K562 (cell line): ENCODE measurements around the gene CERS5. TPM values are rescaled to one million over a fixed set of nuclear protein-coding genes. Genes with fewer than 3 reads are reported as not detected.

Source experiments
- ATAC-seq: fragments of 200-7000 bp; cut with Tn5 transposase; 3 replicates; pipeline ENCODE4 v1.9.1; 2020; ENCODE audit warnings: moderate library complexity
- BruUV-seq: library from RNA; stranded (reverse); fragments of 400-500 nt; replicated peaks from 2 replicates; lab custom pipeline; 2021; lab: Mats Ljungman, UMichigan
- CTCF ChIA-PET: fragments of 300-600 bp; formaldehyde crosslinking; extraction: SDS; loops from one replicate; lab custom pipeline; 2021; ENCODE audit warnings: low intra/inter-chr PET ratio; lab: Yijun Ruan, JAX
- POLR2A ChIA-PET: fragments of 300-600, 350-650 bp; sonication (Branson Sonifier 250); formaldehyde crosslinking; extraction: SDS; loops from one replicate; lab custom pipeline; 2021; ENCODE audit warnings: antibody characterized with exemption, inconsistent platforms; lab: Yijun Ruan, JAX
- DNase-seq, 4 experiments: peaks; one replicate each; pipeline versions ENCODE4 v3.0.0 to v3.0.0-alpha.2; 2011 to 2018; ENCODE audit warnings: low spot score in 3 of 4, mixed read lengths in 3 of 4; ENCODE audit errors: extremely low read depth in 1 of 4
- FAIRE-seq: peaks from 2 replicates; lab custom pipeline; 2011; peaks lifted over from hg19 to GRCh38; lab: Jason Lieb, UNC
- H2AFZ ChIP-seq: 2 replicates; pipeline ENCODE4 v1.6.0; 2011; ENCODE audit warnings: low read depth, low read length, control low read depth, inconsistent platforms
- H3K27ac ChIP-seq: fragments of 200-600 bp; 3 replicates; pipeline ENCODE4 v1.8.0; 2011; ENCODE audit warnings: low read depth, mild to moderate bottlenecking, control low read depth, inconsistent platforms, low read length, moderate library complexity, mixed read lengths; ENCODE audit errors: extremely low read depth
- H3K27me3 ChIP-seq, 2 experiments: fragments of 300-600 bp in 1 of 2; 2 replicates in 1 of 2; 3 replicates in 1 of 2; pipeline versions ENCODE4 v1.6.0 to v1.8.0; 2011; ENCODE audit warnings: inconsistent platforms in 2 of 2, low read length in 2 of 2, mild to moderate bottlenecking in 1 of 2, mixed read lengths in 1 of 2, moderate library complexity in 1 of 2; ENCODE audit not compliant: control insufficient read depth in 2 of 2, insufficient read depth in 2 of 2
- H3K36me3 ChIP-seq: fragments of 300-600 bp; 3 replicates; pipeline ENCODE4 v1.8.0; 2011; ENCODE audit warnings: mild to moderate bottlenecking, low read length, inconsistent platforms; ENCODE audit not compliant: control insufficient read depth, insufficient read depth
- H3K4me1 ChIP-seq, 2 experiments: fragments of 200-600 bp in 1 of 2; replicated peaks in 1 of 2; 2 replicates in 1 of 2; 3 replicates in 1 of 2; pipeline versions ENCODE4 v1.5.1 to v1.8.0; 2011; ENCODE audit warnings: inconsistent platforms in 2 of 2, low read length in 2 of 2, mild to moderate bottlenecking in 1 of 2, mixed read lengths in 1 of 2, moderate library complexity in 1 of 2; ENCODE audit not compliant: control insufficient read depth in 2 of 2, insufficient read depth in 2 of 2
- H3K4me2 ChIP-seq: 2 replicates; pipeline ENCODE4 v1.6.1; 2011; ENCODE audit warnings: low read length, control low read depth, inconsistent platforms, mixed read lengths; ENCODE audit not compliant: insufficient read depth
- H3K4me3 ChIP-seq: fragments of 200-600 bp; sonication (generic), shearing (Covaris generic); 2 replicates; pipeline ENCODE4 v1.5.1; 2016; ENCODE audit warnings: control low read depth, inconsistent platforms
- H3K79me2 ChIP-seq: fragments of 200-600 bp; 3 replicates; pipeline ENCODE4 v1.8.0; 2011; ENCODE audit warnings: low read length, inconsistent platforms; ENCODE audit not compliant: control insufficient read depth, insufficient read depth
- H3K9ac ChIP-seq, 2 experiments: 2 replicates each; pipeline versions ENCODE4 v1.6.0 to v1.6.1; 2011; ENCODE audit warnings: low read depth in 2 of 2, low read length in 2 of 2, control low read depth in 1 of 2, inconsistent platforms in 1 of 2, mild to moderate bottlenecking in 1 of 2, mixed read lengths in 1 of 2; ENCODE audit not compliant: insufficient read depth in 1 of 2
- H3K9me1 ChIP-seq: one replicate; pipeline ENCODE4 v1.6.0; 2011; ENCODE audit warnings: inconsistent platforms, mild to moderate bottlenecking, low read length, moderate library complexity; ENCODE audit not compliant: control insufficient read depth, insufficient read depth
- H3K9me3 ChIP-seq: replicated peaks from 2 replicates; pipeline ENCODE4 v1.5.1; 2011; ENCODE audit warnings: low read depth, low read length, inconsistent platforms; ENCODE audit not compliant: control insufficient read depth, insufficient read depth
- H4K20me1 ChIP-seq: replicated peaks from 2 replicates; pipeline ENCODE4 v1.6.1; 2011; ENCODE audit warnings: low read length, inconsistent platforms, mixed read lengths; ENCODE audit not compliant: control insufficient read depth, insufficient read depth
- JUN ChIP-seq, 2 experiments: sonication (generic) in 1 of 2; formaldehyde crosslinking in 1 of 2; IDR thresholded peaks; 2 replicates each; pipeline versions ENCODE4 v1.6.1 to v1.8.0; 2012 to 2022; ENCODE audit warnings: borderline replicate concordance in 2 of 2, mild to moderate bottlenecking in 2 of 2, improper control_type of control experiment in 1 of 2, low read depth in 1 of 2, low read length in 1 of 2, missing genetic modification reagents in 1 of 2
- NBN ChIP-seq: fragments of 450-650 bp; IDR thresholded peaks from 2 replicates; pipeline ENCODE4 v1.6.1; 2016; ENCODE audit warnings: low read depth, mild to moderate bottlenecking
- PHF21A ChIP-seq: fragments of 450-650 bp; IDR thresholded peaks from 2 replicates; pipeline ENCODE4 v1.6.1; 2017; ENCODE audit warnings: low read depth, borderline replicate concordance
- PTRF ChIP-seq: fragments of 450-650 bp; IDR thresholded peaks from 2 replicates; pipeline ENCODE4 v1.6.1; 2016; ENCODE audit warnings: mild to moderate bottlenecking, missing genetic modification characterization, missing compliant biosample characterization
- RAD21 ChIP-seq, 2 experiments: fragments of 250-450 bp in 1 of 2; fragments of 450-650 bp in 1 of 2; sonication (Bioruptor Pico) in 1 of 2; formaldehyde crosslinking in 1 of 2; IDR thresholded peaks in 1 of 2; conservative IDR thresholded peaks in 1 of 2; 2 replicates each; pipeline versions ENCODE4 v1.4.0 to v1.8.0; 2020 to 2022; ENCODE audit warnings: mild to moderate bottlenecking in 2 of 2, moderate library complexity in 1 of 2
- ZNF23 ChIP-seq: fragments of 250-450 bp; sonication (Bioruptor Pico); IDR thresholded peaks from 2 replicates; pipeline ENCODE4 v1.4.0; 2020; ENCODE audit warnings: mild to moderate bottlenecking
- WGBS: fragments of 100-300 bp; shearing (Covaris generic); methylation state at CpG from one replicate; pipeline ENCODE4 v1.1.6; 2016; ENCODE audit warnings: low coverage, mixed read lengths; ENCODE audit not compliant: insufficient coverage; ENCODE audit errors: missing lambda C conversion rate; 5-methylcytosine and 5-hydroxymethylcytosine counted together
- in situ Hi-C: fragments of 300-500 bp; cut with MboI; formaldehyde crosslinking; loops from 4 replicates; pipeline ENCODE4 v1.15.0; 2018; ENCODE audit warnings: inconsistent platforms, mixed read lengths
- intact Hi-C: fragments of 100-400 bp; cut with micrococcal nuclease; formaldehyde crosslinking; loops from 2 replicates; pipeline ENCODE4 v1.14.2; 2022
- polyA plus RNA-seq, 8 experiments: library from polyadenylated mRNA; depleted of rRNA in 4 of 8; stranded (reverse) in 5 of 8; unstranded in 3 of 8; fragments of >200 nt; fragmentation: Nextera tagmentation in 2 of 8; fragmentation: Illumina TruSeq in 1 of 8; extraction: Ambion mirVana in 2 of 8; extraction: Trizol in 1 of 8; gene quantifications; 2 replicates each; pipeline versions ENCODE4 v1.2.1 to v1.2.3, GENCODE V29; 2011 to 2014; ENCODE audit warnings: inconsistent platforms in 1 of 8, missing spikeins in 1 of 8
- total RNA-seq, 7 experiments: library from RNA; depleted of rRNA in 6 of 7; stranded (reverse); fragments of >200 nt in 6 of 7; fragmentation: Illumina TruSeq in 2 of 7; extraction: Trizol in 2 of 7; gene quantifications; 2 replicates each; pipeline versions ENCODE4 v1.2.1 to v1.2.3, GENCODE V29; 2011 to 2021; ENCODE audit warnings: low replicate concordance in 1 of 7
- TF ChIP-seq, protein P1 (sequence below): fragments of 450-650 bp; IDR thresholded peaks from 2 replicates; pipeline ENCODE4 v1.6.1; 2016; ENCODE audit warnings: mild to moderate bottlenecking

Gene CERS5
- total and polyA plus RNA-seq, 9 of the 15 experiments (the other 6 are each of a cell fraction or from before 2014, with no cell fraction given), result 6.1 to 47.5 (median 17.8) TPM

DNA sequence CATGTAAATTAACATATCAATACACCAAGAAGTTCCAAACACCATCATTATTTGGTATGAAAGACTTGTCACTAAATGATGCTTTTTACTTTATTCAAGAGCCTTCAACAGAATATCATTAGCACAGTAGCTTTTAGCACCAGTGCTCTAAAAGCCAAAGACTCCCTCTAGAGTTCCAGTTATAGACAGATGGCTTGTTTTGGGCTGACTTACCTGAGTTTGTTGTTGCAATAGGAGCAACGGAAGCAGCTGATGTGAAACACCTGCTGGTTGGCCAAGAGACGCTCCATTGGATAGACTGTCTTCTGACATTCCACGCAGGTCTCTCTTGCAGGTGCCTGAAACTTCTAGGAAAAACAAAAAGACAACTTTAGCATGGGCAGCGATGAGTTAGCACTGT is 14.5 kb upstream of the CERS5 start:
- no peaks in the 10 kb centered on the region for H3K79me2 ChIP-seq
- H3K9me3 ChIP-seq, result no peaks in the 10 kb centered on the region
- no peak for TF ChIP-seq PTRF (tag)
- no peak overlapping the region for H3K27ac ChIP-seq
- no peaks in the 10 kb centered on the region for H3K27me3 ChIP-seq
- H3K4me1 ChIP-seq, result no peaks in the 10 kb centered on the region
- no peak overlapping the region for H3K4me3 ChIP-seq
- no peak for ATAC-seq
- intact Hi-C loops, result loop anchor here (2.0 kb wide), 1 partner anchor 133 kb away; no protein-coding TSS in a partner anchor
- H2AFZ ChIP-seq, result no peak overlapping the region
- BruUV-seq, result no TSS peak
- no peaks in the 10 kb centered on the region for H3K9me1 ChIP-seq
- ChIA-PET CTCF (interaction anchor here (3.8 kb wide), 1 partner anchor 133 kb away, joined by 44 read pairs; no protein-coding TSS in a partner anchor), POLR2A (interaction anchor here (1.1 kb wide), 1 partner anchor 440 kb away, joined by 3 read pairs; the partner anchor contains the start of gene TMBIM6)
- no peaks in the 10 kb centered on the region for H4K20me1 ChIP-seq
- DNase-seq, result no peak
- FAIRE-seq, result no peak
- in situ Hi-C loops, result no loop called here
- WGBS, result 81% methylated on average over 4 of the region's 4 CpGs
- no peak overlapping the region for H3K9ac ChIP-seq
- H3K36me3 ChIP-seq, result peaks cover 25% of the 10 kb centered on the region; the same call in 2 of the 3 replicates
- H3K4me2 ChIP-seq, result no peak overlapping the region

DNA sequence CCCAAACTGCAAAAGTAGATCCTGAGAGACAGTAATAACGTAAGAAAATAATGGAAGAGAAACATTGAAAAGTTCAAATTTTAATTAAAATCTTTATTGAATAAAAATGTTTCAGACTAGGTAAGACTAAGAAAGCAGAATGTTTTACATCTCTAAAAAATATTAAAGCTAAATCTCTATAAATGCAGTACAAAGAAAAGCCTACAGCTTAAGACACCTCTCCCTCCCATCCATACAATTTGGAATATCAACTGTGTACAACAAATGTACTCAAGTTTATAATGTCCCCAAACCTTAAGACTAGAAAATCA is 8.5 kb upstream of the CERS5 start:
- intact Hi-C loops, result loop anchor here (1.0 to 2.0 kb wide), 4 partner anchors 43 to 139 kb away; no protein-coding TSS in a partner anchor
- Histone ChIP-seq H3K4me1 (no peaks in the 10 kb centered on the region), H3K4me2 (no peak overlapping the region)
- no peak for DNase-seq
- BruUV-seq, result no TSS peak
- in situ Hi-C loops, result loop anchor here (5.0 kb wide), 2 partner anchors 93 to 137 kb away; no protein-coding TSS in a partner anchor
- no peak for TF ChIP-seq PHF21A
- no peak for TF ChIP-seq ZNF23
- no peak for TF ChIP-seq NBN
- TF ChIP-seq, protein P1, sequence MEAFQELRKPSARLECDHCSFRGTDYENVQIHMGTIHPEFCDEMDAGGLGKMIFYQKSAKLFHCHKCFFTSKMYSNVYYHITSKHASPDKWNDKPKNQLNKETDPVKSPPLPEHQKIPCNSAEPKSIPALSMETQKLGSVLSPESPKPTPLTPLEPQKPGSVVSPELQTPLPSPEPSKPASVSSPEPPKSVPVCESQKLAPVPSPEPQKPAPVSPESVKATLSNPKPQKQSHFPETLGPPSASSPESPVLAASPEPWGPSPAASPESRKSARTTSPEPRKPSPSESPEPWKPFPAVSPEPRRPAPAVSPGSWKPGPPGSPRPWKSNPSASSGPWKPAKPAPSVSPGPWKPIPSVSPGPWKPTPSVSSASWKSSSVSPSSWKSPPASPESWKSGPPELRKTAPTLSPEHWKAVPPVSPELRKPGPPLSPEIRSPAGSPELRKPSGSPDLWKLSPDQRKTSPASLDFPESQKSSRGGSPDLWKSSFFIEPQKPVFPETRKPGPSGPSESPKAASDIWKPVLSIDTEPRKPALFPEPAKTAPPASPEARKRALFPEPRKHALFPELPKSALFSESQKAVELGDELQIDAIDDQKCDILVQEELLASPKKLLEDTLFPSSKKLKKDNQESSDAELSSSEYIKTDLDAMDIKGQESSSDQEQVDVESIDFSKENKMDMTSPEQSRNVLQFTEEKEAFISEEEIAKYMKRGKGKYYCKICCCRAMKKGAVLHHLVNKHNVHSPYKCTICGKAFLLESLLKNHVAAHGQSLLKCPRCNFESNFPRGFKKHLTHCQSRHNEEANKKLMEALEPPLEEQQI, result no peak
- TF ChIP-seq RAD21 (CRISPR knock-in tag; conservative IDR thresholded peaks at IDR 0.05 in 1 of 2, IDR thresholded peaks at IDR 0.05 in 1 of 2), result no peak
- TF ChIP-seq JUN (IDR thresholded peaks at IDR 0.05; ENCODE audit: borderline replicate concordance, low read depth, low read length), result no peak
- TF ChIP-seq JUN (CRISPR knock-in tag; IDR thresholded peaks at IDR 0.05; ENCODE audit: borderline replicate concordance), result no peak
- TF ChIP-seq, all 486 proteins: peak for 0
- Histone ChIP-seq H3K4me3 (no peak overlapping the region), H2AFZ (no peak overlapping the region), H3K36me3 (peaks cover 18% of the 10 kb centered on the region; the same call in 2 of the 3 replicates), H3K27ac (no peak overlapping the region), H3K9ac (no peak overlapping the region), H3K9me1 (no peaks in the 10 kb centered on the region), H3K79me2 (no peaks in the 10 kb centered on the region), H4K20me1 (no peaks in the 10 kb centered on the region), H3K9me3 (no peaks in the 10 kb centered on the region), H3K27me3 (no peaks in the 10 kb centered on the region)
- 0% methylated on average over 1 of the region's 1 CpG for WGBS
- no peak for FAIRE-seq
- ATAC-seq, result no peak
- CTCF ChIA-PET, result interaction anchor here (0.6 to 4.1 kb wide), 17 partner anchors 8 to 208 kb away, joined by 3 to 66 read pairs (median 4); partner anchors contain the start of genes CERS5, COX14 and SMARCD1
- POLR2A ChIA-PET, result interaction anchor here (0.9 to 1.0 kb wide), 4 partner anchors 10 to 139 kb away, joined by 3 to 6 read pairs (median 4); partner anchors contain the start of gene SMARCD1
